ENCODE measurements around the gene MRPL16.

The MRPL16 gene

DNA sequence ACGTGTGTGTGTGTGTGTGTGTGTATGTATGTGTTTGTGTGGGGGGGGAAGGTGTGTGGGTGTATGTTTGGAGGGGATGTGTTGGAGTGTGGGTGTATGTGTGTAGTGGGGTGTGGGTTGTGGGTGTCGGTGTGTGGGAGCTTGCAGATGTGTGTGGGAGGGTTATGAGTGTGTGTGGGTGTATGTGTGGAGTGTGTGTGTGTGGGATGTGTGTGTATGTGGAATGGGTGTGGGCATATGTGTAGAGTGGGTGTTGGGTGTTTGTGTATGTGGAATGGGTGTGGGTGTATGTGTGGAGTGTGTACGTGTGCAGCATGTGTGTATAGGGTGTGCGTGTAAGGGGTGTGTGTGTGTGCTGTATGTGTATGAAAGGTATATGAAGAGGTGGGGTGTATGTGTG is 40.8 kb downstream of the MRPL16 start:
- DNase-seq, result no peak

DNA sequence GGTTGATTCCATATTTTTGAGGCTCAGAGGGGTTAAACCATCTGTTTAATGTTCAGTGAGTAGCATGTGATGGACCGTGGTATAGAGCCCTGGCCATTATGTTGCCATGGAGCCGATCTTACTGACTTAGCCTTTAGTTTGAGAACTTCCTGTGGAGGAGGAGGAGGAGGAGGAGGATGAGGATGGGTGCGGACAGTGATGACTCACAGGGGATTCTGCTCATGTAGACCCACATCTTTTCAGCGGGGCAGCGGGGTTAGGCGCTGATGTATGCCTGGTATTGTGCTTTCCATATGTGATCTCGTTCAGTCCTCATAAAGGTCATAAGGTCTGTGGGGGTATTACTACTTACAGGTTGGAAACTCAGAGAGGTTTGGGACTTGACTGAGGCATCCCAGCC is 41.5 kb downstream of the MRPL16 start:
- no peak for DNase-seq

DNA sequence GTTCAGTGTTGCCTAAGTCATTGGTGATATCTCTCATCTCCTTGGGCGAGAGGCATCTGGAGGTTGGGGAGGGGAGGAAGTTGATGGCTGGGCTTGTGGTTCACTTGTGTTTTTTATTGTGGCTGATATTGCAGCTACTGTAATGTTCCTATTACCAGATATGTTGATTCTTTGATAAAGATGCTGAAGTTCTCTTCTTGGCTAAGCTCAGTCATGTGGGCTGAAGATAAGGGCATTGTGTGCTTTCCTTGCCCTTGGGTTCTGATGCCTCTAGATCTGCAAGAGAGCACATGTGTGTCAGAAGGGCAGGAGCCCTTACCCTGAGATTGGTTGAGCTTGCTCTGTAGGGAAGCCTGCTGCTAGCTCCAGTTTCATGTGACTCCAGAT is 43.4 kb downstream of the MRPL16 start:
- no peak for DNase-seq

DNA sequence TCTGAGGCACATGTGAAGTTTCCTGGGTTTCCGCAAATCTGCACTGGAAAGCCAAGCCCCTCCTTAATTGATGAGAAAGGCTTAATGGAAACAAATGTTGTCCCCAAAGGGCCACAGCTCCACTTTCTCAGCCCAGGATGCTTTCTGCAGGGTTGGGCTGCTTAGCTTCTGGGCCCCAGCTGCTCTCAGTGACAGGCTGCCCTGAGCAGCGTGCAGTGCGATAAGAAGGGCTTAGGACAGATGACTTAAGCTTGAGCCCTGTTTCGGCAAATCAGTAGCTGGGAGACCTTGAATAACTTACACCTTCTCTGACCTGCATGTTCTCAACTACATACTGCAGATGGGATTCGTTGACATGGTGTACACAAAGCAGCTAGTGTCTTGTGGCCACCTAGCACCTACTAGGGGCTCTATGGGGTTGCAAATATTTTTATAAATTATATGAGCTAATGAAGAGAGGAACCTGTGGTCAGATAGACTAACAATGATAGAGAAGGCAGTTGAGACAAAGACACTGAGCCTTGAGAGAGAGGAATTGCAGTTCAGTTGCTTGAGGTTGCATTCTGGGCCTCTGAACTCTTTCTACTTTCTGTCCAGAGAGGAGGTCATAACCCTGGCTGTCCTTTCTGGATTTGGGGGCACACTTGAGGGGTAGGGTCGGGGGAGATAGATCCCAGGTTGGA is 43.9 kb downstream of the MRPL16 start:
- no peak for DNase-seq

DNA sequence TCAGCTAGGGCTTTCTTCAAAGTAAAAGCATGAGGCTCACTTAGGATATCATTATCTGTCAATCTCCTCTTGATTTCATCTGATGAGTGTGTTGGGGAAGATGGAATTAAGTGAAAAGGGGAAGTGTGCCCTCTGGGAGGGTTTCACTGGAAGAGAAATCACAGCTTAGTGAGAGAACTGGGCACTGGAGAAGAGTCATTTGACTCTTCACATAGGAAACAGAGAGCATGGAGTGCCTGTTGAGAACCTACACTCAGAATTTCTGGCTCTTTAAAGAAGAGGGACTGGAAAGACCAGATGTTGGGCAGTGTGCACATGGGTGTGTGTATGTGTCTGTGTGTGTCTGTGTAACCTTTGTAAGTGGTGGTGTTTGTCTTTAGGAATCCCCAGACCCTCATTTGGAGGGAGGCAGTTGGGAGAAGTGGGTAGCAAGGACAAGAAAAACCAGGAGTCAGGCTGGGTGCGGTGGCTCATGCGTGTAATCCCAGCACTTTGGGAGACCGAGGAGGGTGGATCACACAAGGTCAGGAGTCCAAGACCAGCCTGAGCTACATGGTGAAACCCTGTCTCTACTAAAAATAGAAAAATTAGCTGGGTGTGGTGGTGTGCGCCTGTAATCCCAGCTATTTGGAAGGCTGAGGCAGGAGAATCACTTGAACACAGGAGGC is 45.4 kb downstream of the MRPL16 start:
- DNase-seq, result no peak

DNA sequence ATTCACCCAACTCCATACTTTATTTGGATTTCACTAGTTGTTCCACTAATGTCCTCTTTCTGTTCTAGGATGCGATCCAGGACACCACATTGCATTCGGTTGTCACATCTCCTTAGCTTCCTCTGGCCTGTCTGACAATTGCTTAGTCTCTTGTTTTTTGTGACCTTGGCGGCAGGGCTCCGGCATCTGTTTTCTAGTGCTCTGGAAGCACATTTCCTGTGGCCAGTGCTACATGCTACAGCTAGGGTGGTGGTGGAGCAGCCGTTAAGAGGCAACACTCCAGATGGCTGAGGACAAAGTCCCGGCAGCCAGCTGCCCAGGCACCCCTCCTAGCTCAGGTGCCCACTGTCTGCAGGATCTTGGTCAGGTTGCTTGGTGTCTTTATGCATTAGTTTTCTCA is 48.6 kb downstream of the MRPL16 start:
- no peak for DNase-seq

DNA sequence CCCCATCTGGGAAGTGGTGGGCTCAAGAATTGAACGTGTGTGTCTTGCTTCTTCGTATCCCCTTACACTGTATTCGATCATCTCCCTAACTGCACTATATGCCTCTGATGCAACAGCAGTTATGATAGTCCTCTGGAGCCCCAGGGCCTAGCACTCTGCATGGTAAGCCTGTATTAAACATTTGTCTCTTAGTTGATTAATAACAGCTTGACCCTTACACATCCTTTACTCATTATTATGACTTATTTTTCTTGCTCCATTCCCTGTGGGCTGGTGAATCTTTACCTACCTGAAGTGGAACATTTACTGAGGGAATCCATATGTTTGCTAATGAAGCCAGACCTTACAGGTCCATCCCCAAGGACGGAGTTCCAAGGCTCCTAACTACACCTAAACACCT is 49.8 kb downstream of the MRPL16 start:
- DNase-seq, result no peak

DNA sequence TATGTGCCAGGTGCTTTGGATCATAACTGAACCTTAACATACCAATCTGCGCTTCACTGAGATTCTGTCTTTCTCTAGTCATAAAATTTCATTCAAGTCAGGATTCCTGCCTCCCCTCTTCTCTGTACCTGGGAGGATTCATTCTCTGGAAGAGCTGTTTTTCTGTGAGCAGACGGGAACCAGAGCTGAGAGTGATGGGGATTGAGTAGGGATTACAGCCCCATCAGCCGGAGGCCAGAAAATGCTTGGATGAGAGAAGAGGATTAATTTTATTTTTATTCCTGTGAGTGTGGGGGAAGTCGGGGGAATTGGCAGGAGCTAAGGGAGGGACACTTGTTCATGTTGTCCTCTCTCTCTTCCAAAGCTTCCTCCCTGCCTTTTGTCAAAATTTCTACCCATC is 50.7 kb downstream of the MRPL16 start:
- no peak for DNase-seq

DNA sequence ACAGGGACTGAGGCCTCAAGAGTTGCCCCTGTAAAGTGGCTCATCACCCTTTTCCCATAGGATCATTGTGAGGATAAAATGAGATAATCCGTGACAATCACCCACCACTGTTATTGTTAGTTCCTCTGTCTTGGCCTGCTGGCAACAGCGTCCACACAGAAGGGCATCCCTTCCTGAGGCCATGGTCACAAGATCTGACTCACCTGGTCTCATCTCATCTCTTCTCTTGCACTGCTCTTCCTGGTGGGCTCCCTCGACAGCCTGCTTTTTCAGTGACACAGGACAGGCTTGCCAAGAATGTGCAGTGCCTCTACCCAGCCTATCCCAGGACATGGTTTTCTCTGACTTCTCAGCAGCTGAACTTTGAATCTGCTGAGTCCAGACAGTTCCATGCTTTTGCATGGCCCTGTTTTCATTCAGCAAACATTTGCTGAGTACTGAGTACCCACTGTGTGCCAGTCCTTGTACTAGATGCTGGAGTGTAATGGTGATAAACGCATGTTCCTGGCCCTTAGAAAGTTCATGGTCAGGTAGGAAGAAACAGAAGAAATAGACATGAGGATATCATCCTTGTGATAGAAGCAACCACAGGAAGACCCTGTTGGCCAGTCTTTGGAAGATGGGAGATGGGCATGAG is 52.1 kb downstream of the MRPL16 start:
- no peak for DNase-seq

DNA sequence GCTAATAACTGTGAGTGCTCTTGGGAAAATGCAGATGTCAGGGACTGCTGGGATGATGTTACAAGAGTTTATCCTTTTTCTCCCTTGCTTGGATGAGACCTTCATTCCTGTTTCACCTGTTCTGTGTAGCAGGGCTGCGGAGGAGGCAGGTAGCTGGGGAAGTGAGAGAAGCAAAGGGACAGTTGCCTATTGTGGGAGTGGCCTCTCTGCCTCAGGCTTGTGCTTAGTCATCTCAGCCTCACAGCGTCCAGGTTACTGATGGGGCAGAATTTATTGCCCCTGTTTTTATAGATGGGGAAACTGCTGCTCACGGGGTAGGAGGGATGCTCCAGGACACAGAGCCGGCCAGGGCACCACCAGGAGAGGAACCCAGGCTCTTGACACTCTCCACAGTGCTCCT is 53.7 kb downstream of the MRPL16 start:
- no peak for DNase-seq

DNA sequence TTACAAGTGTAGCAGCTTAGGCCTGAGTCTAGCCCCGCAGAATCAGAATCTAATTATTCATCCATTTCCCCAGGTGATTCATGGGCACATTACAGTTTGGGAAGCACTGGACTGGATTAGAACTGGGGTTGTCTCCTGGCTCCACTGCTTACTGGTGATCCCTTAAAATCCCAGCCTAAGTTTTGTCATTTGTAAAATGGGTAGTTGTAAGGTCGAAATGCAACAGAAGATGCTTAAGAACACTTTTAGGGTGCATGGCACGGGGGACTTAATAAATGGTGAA is 54.1 kb downstream of the MRPL16 start:
- DNase-seq, result peak; percentile 10
